ENCODE measurements around the gene INO80.

The INO80 gene

DNA sequence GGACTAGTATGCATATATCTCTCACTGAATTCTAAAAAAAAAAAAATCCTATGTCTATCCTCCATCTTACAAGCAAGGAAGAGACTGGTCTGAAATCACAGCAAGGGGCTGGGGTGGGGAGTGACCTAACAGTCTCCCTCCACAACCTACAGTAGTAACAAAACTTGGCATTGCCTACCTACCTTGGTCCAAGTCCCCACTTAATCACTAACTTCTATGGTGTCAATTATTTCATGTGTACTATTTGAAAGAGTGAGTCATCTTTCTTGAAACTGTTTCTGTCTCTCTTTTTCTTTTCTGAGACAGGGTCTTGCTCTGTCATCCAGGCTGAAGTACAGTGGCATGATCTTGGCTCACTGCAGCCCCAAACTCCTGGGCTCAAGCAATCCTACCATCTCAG is 126.0 kb downstream of the INO80 start:
- Histone ChIP-seq H4K8ac (ENCODE audit: low read length) (no peak overlapping the region), H3K4me1 (ENCODE audit: control insufficient read depth, insufficient read depth, low read depth, low read length) (peaks cover 10% of the 10 kb centered on the region), H2BK12ac (ENCODE audit: low read length in 2 of 2) (no peak overlapping the region), H3K4ac (ENCODE audit: low read depth in 1 of 2, low read length in 2 of 2) (peak overlapping the region in 1 of 2 experiments; percentile 58), H2BK120ac (ENCODE audit: low read depth, low read length) (no peak overlapping the region), H3K18ac (ENCODE audit: low read depth in 1 of 2, low read length in 2 of 2) (no peak overlapping the region), H2BK15ac (ENCODE audit: low read depth, poor library complexity, severe bottlenecking) (no peak overlapping the region), H3K14ac (ENCODE audit: low read length in 2 of 2) (no peak overlapping the region), H3K23ac (ENCODE audit: low read length in 2 of 2) (no peak overlapping the region), H2AK5ac (ENCODE audit: low read length, severe bottlenecking) (no peak overlapping the region), H2BK5ac (ENCODE audit: low read depth, low read length, poor library complexity, severe bottlenecking) (no peak overlapping the region), H3K4me3 (ENCODE audit: insufficient read depth in 1 of 2, low read depth in 1 of 2, low read length in 2 of 2) (no peak overlapping the region), H2AFZ (ENCODE audit: low read depth, low read length) (no peak overlapping the region), H3K27ac (ENCODE audit: low read length, poor library complexity, severe bottlenecking) (no peak overlapping the region), H3K36me3 (ENCODE audit: control insufficient read depth in 1 of 2, insufficient read depth in 2 of 2, low read depth in 1 of 2, low read length in 2 of 2) (peaks cover 27 to 55% of the 10 kb centered on the region in 2 experiments), H3K9ac (ENCODE audit: low read length) (no peak overlapping the region), H3K79me1 (replicated peaks; ENCODE audit: low read length, poor library complexity, severe bottlenecking) (peaks cover 5% of the 10 kb centered on the region), H4K91ac (ENCODE audit: low read length) (no peak overlapping the region), H3K9me3 (ENCODE audit: control insufficient read depth, low read length) (no peaks in the 10 kb centered on the region), H3K27me3 (ENCODE audit: control insufficient read depth in 1 of 2, insufficient read depth in 1 of 2, low read length in 2 of 2) (no peaks in the 10 kb centered on the region), H3K4me2 (ENCODE audit: low read length, poor library complexity, severe bottlenecking) (no peak overlapping the region)
- DNase-seq, result no peak

DNA sequence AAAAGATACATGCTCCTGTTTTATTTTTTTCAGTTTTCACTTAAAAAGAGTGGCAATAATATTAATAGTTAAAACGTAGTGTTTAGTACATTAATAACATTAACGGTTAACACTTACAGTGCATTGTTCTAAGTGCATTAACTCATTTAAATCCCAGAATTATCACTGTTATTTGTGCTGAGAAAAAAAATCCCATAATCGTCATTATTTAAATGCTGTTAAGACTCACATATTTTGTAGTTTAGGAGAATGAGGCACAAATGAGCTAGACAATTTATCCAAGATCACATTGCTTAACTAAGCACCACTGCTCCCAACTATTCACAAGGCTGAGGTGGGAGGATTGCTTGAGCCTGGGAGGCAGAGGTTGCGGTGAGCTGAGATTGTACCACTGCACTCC is 127.9 kb downstream of the INO80 start:
- H2AK5ac ChIP-seq (ENCODE audit: low read length, severe bottlenecking), result no peak overlapping the region
- H2BK15ac ChIP-seq (ENCODE audit: low read depth, poor library complexity, severe bottlenecking), result no peak overlapping the region
- no peak overlapping the region for H3K4me3 ChIP-seq (ENCODE audit: insufficient read depth in 1 of 2, low read depth in 1 of 2, low read length in 2 of 2)
- no peak overlapping the region for H2BK5ac ChIP-seq (ENCODE audit: low read depth, low read length, poor library complexity, severe bottlenecking)
- H4K91ac ChIP-seq (ENCODE audit: low read length), result no peak overlapping the region
- no peak overlapping the region for H3K27ac ChIP-seq (ENCODE audit: low read length, poor library complexity, severe bottlenecking)
- peaks cover 5% of the 10 kb centered on the region for H3K79me1 ChIP-seq (replicated peaks; ENCODE audit: low read length, poor library complexity, severe bottlenecking)
- H3K9ac ChIP-seq (ENCODE audit: low read length), result no peak overlapping the region
- H2BK120ac ChIP-seq (ENCODE audit: low read depth, low read length), result no peak overlapping the region
- H3K4me2 ChIP-seq (ENCODE audit: low read length, poor library complexity, severe bottlenecking), result no peak overlapping the region
- H3K4ac ChIP-seq (ENCODE audit: low read depth in 1 of 2, low read length in 2 of 2), result peak overlapping the region in 1 of 2 experiments; percentile 71
- 100% methylated on average over 1 of the region's 4 CpGs for WGBS
- H3K36me3 ChIP-seq (ENCODE audit: control insufficient read depth in 1 of 2, insufficient read depth in 2 of 2, low read depth in 1 of 2, low read length in 2 of 2), result peaks cover 32 to 61% of the 10 kb centered on the region in 2 experiments
- H3K23ac ChIP-seq (ENCODE audit: low read length in 2 of 2), result no peak overlapping the region
- H2BK12ac ChIP-seq (ENCODE audit: low read length in 2 of 2), result peak overlapping the region in 1 of 2 experiments; percentile 22
- H3K27me3 ChIP-seq (ENCODE audit: control insufficient read depth in 1 of 2, insufficient read depth in 1 of 2, low read length in 2 of 2), result no peaks in the 10 kb centered on the region
- peak overlapping the region in 1 of 2 experiments; percentile 21 for H3K18ac ChIP-seq (ENCODE audit: low read depth in 1 of 2, low read length in 2 of 2)
- peaks cover 16% of the 10 kb centered on the region for H3K4me1 ChIP-seq (ENCODE audit: control insufficient read depth, insufficient read depth, low read depth, low read length)
- H3K9me3 ChIP-seq (ENCODE audit: control insufficient read depth, low read length), result no peaks in the 10 kb centered on the region
- H3K14ac ChIP-seq (ENCODE audit: low read length in 2 of 2), result no peak overlapping the region
- H4K8ac ChIP-seq (ENCODE audit: low read length), result no peak overlapping the region
- no peak for DNase-seq
- no peak overlapping the region for H2AFZ ChIP-seq (ENCODE audit: low read depth, low read length)

- WGBS, result 97% methylated on average over 6 of the region's 7 CpGs
- H3K4ac ChIP-seq (ENCODE audit: low read depth in 1 of 2, low read length in 2 of 2), result no peak overlapping the region
Measured at GRCh38 chr15:40986820-40987219, 129.3 kb downstream of the INO80 start.

GRCh38 chr15:40985541-40986330 is 130.3 kb downstream of the INO80 start:
- H3K4ac ChIP-seq (ENCODE audit: low read depth in 1 of 2, low read length in 2 of 2), result peak overlapping the region in 1 of 2 experiments; percentile 88
- no peak overlapping the region for H3K4me2 ChIP-seq (ENCODE audit: low read length, poor library complexity, severe bottlenecking)
- peaks cover 8% of the 10 kb centered on the region for H3K79me1 ChIP-seq (replicated peaks; ENCODE audit: low read length, poor library complexity, severe bottlenecking)
- H3K14ac ChIP-seq (ENCODE audit: low read length in 2 of 2), result no peak overlapping the region
- H3K9ac ChIP-seq (ENCODE audit: low read length), result peak overlapping the region; percentile 82
- H2BK120ac ChIP-seq (ENCODE audit: low read depth, low read length), result no peak overlapping the region
- peak overlapping the region; percentile 61 to 71 for H2BK12ac ChIP-seq (ENCODE audit: low read length in 2 of 2)
- H3K4me1 ChIP-seq (ENCODE audit: control insufficient read depth, insufficient read depth, low read depth, low read length), result peaks cover 18% of the 10 kb centered on the region
- DNase-seq, result peak; percentile 78
- H3K27me3 ChIP-seq (ENCODE audit: control insufficient read depth in 1 of 2, insufficient read depth in 1 of 2, low read length in 2 of 2), result no peaks in the 10 kb centered on the region
- peak overlapping the region; percentile 24 to 61 for H3K18ac ChIP-seq (ENCODE audit: low read depth in 1 of 2, low read length in 2 of 2)
- no peak overlapping the region for H4K8ac ChIP-seq (ENCODE audit: low read length)
- H3K9me3 ChIP-seq (ENCODE audit: control insufficient read depth, low read length), result no peaks in the 10 kb centered on the region
- H3K23ac ChIP-seq (ENCODE audit: low read length in 2 of 2), result no peak overlapping the region
- WGBS, result 43% methylated on average over 3 of the region's 6 CpGs
- H3K36me3 ChIP-seq (ENCODE audit: control insufficient read depth in 1 of 2, insufficient read depth in 2 of 2, low read depth in 1 of 2, low read length in 2 of 2), result peaks cover 43 to 76% of the 10 kb centered on the region in 2 experiments
- H2BK15ac ChIP-seq (ENCODE audit: low read depth, poor library complexity, severe bottlenecking), result no peak overlapping the region
- H2AK5ac ChIP-seq (ENCODE audit: low read length, severe bottlenecking), result no peak overlapping the region
- H2BK5ac ChIP-seq (ENCODE audit: low read depth, low read length, poor library complexity, severe bottlenecking), result no peak overlapping the region
- H3K27ac ChIP-seq (ENCODE audit: low read length, poor library complexity, severe bottlenecking), result peak overlapping the region; percentile 29
- no peak overlapping the region for H2AFZ ChIP-seq (ENCODE audit: low read depth, low read length)
- H4K91ac ChIP-seq (ENCODE audit: low read length), result no peak overlapping the region
- H3K4me3 ChIP-seq (ENCODE audit: insufficient read depth in 1 of 2, low read depth in 1 of 2, low read length in 2 of 2), result peak overlapping the region in 1 of 2 experiments; percentile 52

More at GRCh38 chr15:40986820-40987219, 129.3 kb downstream of the INO80 start:
- Histone ChIP-seq H2BK15ac (ENCODE audit: low read depth, poor library complexity, severe bottlenecking) (no peak overlapping the region), H4K91ac (ENCODE audit: low read length) (no peak overlapping the region), H2AK5ac (ENCODE audit: low read length, severe bottlenecking) (no peak overlapping the region), H3K4me1 (ENCODE audit: control insufficient read depth, insufficient read depth, low read depth, low read length) (peaks cover 18% of the 10 kb centered on the region), H3K23ac (ENCODE audit: low read length in 2 of 2) (no peak overlapping the region), H3K79me1 (replicated peaks; ENCODE audit: low read length, poor library complexity, severe bottlenecking) (peaks cover 6% of the 10 kb centered on the region), H3K4me3 (ENCODE audit: insufficient read depth in 1 of 2, low read depth in 1 of 2, low read length in 2 of 2) (no peak overlapping the region), H3K14ac (ENCODE audit: low read length in 2 of 2) (no peak overlapping the region), H3K27ac (ENCODE audit: low read length, poor library complexity, severe bottlenecking) (no peak overlapping the region), H2AFZ (ENCODE audit: low read depth, low read length) (no peak overlapping the region), H2BK12ac (ENCODE audit: low read length in 2 of 2) (no peak overlapping the region), H3K4me2 (ENCODE audit: low read length, poor library complexity, severe bottlenecking) (no peak overlapping the region), H2BK5ac (ENCODE audit: low read depth, low read length, poor library complexity, severe bottlenecking) (no peak overlapping the region), H3K18ac (ENCODE audit: low read depth in 1 of 2, low read length in 2 of 2) (no peak overlapping the region), H4K8ac (ENCODE audit: low read length) (no peak overlapping the region), H3K9me3 (ENCODE audit: control insufficient read depth, low read length) (no peaks in the 10 kb centered on the region), H3K27me3 (ENCODE audit: control insufficient read depth in 1 of 2, insufficient read depth in 1 of 2, low read length in 2 of 2) (no peaks in the 10 kb centered on the region), H2BK120ac (ENCODE audit: low read depth, low read length) (no peak overlapping the region), H3K9ac (ENCODE audit: low read length) (no peak overlapping the region), H3K36me3 (ENCODE audit: control insufficient read depth in 1 of 2, insufficient read depth in 2 of 2, low read depth in 1 of 2, low read length in 2 of 2) (peaks cover 37 to 75% of the 10 kb centered on the region in 2 experiments)
- no peak for DNase-seq
